SK-N-SH treated with all-trans-retinoic acid at 6 μM for 48 hours (cell line): Measurements from ENCODE around the gene LRP3.

Experiments used
- ARNTL ChIP-seq: fragments of 450-650 bp; formaldehyde crosslinking; IDR thresholded peaks from 2 replicates; pipeline ENCODE4 v1.5.0; 2020; ENCODE audit warnings: low read depth, mild to moderate bottlenecking, moderate library complexity, borderline replicate concordance
- CREB5 ChIP-seq: fragments of 250-450 bp; sonication (Bioruptor Pico); IDR thresholded peaks from 2 replicates; pipeline ENCODE4 v1.5.1; 2020; ENCODE audit warnings: low read depth, mild to moderate bottlenecking, moderate library complexity
- CSDC2 ChIP-seq: fragments of 250-450 bp; sonication (Bioruptor Pico); IDR thresholded peaks from 2 replicates; pipeline ENCODE4 v1.5.0; 2020; ENCODE audit warnings: mild to moderate bottlenecking, moderate library complexity
- ESRRG ChIP-seq: fragments of 250-450 bp; sonication (Bioruptor Pico); IDR thresholded peaks from 2 replicates; pipeline ENCODE4 v1.6.1; 2021; ENCODE audit warnings: mild to moderate bottlenecking
- OSR1 ChIP-seq: fragments of 250-450 bp; sonication (Bioruptor Pico); IDR thresholded peaks from 2 replicates; pipeline ENCODE4 v1.8.0; 2022; ENCODE audit warnings: moderate library complexity, mild to moderate bottlenecking, inconsistent platforms
- PATZ1 ChIP-seq: fragments of 250-450 bp; sonication (Bioruptor Pico); IDR thresholded peaks from 2 replicates; pipeline ENCODE4 v1.8.0; 2020; ENCODE audit warnings: mild to moderate bottlenecking, moderate library complexity, borderline replicate concordance
- RARB ChIP-seq: fragments of 250-450 bp; sonication (Bioruptor Pico); IDR thresholded peaks from 2 replicates; pipeline ENCODE4 v1.8.0; 2021; ENCODE audit warnings: mild to moderate bottlenecking, moderate library complexity
- SNAI2 ChIP-seq: fragments of 250-450 bp; sonication (Bioruptor Pico); IDR thresholded peaks from 2 replicates; pipeline ENCODE4 v1.5.0; 2020; ENCODE audit warnings: mild to moderate bottlenecking, moderate library complexity
- TOX ChIP-seq: fragments of 250-450 bp; sonication (Bioruptor Pico); IDR thresholded peaks from 2 replicates; pipeline ENCODE4 v1.8.0; 2021; ENCODE audit warnings: mild to moderate bottlenecking, moderate library complexity, borderline replicate concordance
- ZC3H10 ChIP-seq: fragments of 250-450 bp; sonication (Bioruptor Pico); IDR thresholded peaks from 2 replicates; pipeline ENCODE4 v1.5.1; 2021; ENCODE audit warnings: mild to moderate bottlenecking, moderate library complexity
- ZFP3 ChIP-seq: fragments of 250-450 bp; sonication (Bioruptor Pico); IDR thresholded peaks from 2 replicates; pipeline ENCODE4 v1.5.0; 2020; ENCODE audit warnings: mild to moderate bottlenecking, moderate library complexity
- ZFP30 ChIP-seq: fragments of 450-650 bp; formaldehyde crosslinking; IDR thresholded peaks from 2 replicates; pipeline ENCODE4 v1.5.0; 2022; ENCODE audit warnings: mild to moderate bottlenecking, moderate library complexity
- ZNF70 ChIP-seq: fragments of 450-650 bp; formaldehyde crosslinking; IDR thresholded peaks from 2 replicates; pipeline ENCODE4 v1.5.0; 2020; ENCODE audit warnings: mild to moderate bottlenecking, moderate library complexity

GRCh38 chr19:33247441-33247819, 53.3 kb downstream of the LRP3 start:
- TF ChIP-seq PATZ1 (no peak), ZFP30 (CRISPR knock-in tag) (no peak), ZFP3 (no peak), ARNTL (CRISPR knock-in tag) (no peak), OSR1 (CRISPR knock-in tag) (no peak), CREB5 (no peak), CSDC2 (CRISPR knock-in tag) (no peak), TOX (CRISPR knock-in tag) (no peak), ZNF70 (CRISPR knock-in tag) (no peak), RARB (CRISPR knock-in tag) (no peak), SNAI2 (CRISPR knock-in tag) (no peak), ESRRG (no peak), ZC3H10 (CRISPR knock-in tag) (no peak)
